BJ (cell line): ENCODE results near the gene CNR1. TPM values are rescaled to one million over a fixed set of nuclear protein-coding genes. Genes with fewer than 3 reads are reported as not detected.

Source experiments
- CTCF ChIA-PET: fragments of 350-600 bp; formaldehyde crosslinking; extraction: SDS; loops from one replicate; lab custom pipeline; 2021; ENCODE audit warnings: antibody characterized with exemption, inconsistent platforms; lab: Yijun Ruan, JAX
- POLR2A ChIA-PET: fragments of 300-600 bp; sonication (Branson Sonifier 250); formaldehyde crosslinking; extraction: SDS; loops from one replicate; lab custom pipeline; 2021; ENCODE audit warnings: antibody characterized with exemption; lab: Charles Lee
- DNase-seq: peaks from one replicate; pipeline ENCODE4 v3.0.0-alpha.2; 2011; ENCODE audit warnings: low read depth
- H3K27me3 ChIP-seq: 2 replicates; pipeline ENCODE4 v1.6.0; 2011; ENCODE audit warnings: low read length; ENCODE audit not compliant: control insufficient read depth, insufficient read depth
- H3K36me3 ChIP-seq: 2 replicates; pipeline ENCODE4 v1.5.1; 2011; ENCODE audit warnings: low read length; ENCODE audit not compliant: control insufficient read depth, insufficient read depth
- H3K4me3 ChIP-seq: 2 replicates; pipeline ENCODE4 v1.5.1; 2011; ENCODE audit warnings: low read depth, mild to moderate bottlenecking, control low read depth, low read length
- CTCF ChIP-seq: IDR thresholded peaks from 2 replicates; pipeline ENCODE4 v1.5.1; 2011; ENCODE audit warnings: low read depth, mild to moderate bottlenecking, control low read depth, inconsistent platforms, low read length, moderate library complexity; ENCODE audit not compliant: insufficient read depth
- polyA plus RNA-seq: library from polyadenylated mRNA; depleted of rRNA; stranded (reverse); fragments of >200 nt; gene quantifications from 2 replicates; pipeline ENCODE4 v1.2.3, GENCODE V29; 2011; rRNA removed

The CNR1 gene
- polyA plus RNA-seq, 1 experiment = not detected

- CTCF ChIA-PET = interaction anchor here (1.0 kb wide), 1 partner anchor 13 kb away, joined by 3 read pairs; no protein-coding TSS in a partner anchor
- Histone ChIP-seq H3K4me3 (no peak overlapping the region), H3K27me3 (no peaks in the 10 kb centered on the region), H3K36me3 (no peaks in the 10 kb centered on the region)
- POLR2A ChIA-PET = no interaction called here
- no peak for TF ChIP-seq CTCF
- no peak for DNase-seq
These were observed 60.3 kb downstream of the CNR1 start for GRCh38 chr6:88105741-88106340.

Other genes with a start within 250 kb of the CNR1 start
- not detected in 2 replicates for gene SPACA1, start 118.5 kb downstream of the CNR1 start, polyA plus RNA-seq